Stomach smooth muscle (tissue), 2 donors: ENCODE measurements around the gene RAD51.
"Not testable (repeated sequence)": the region's sequence is repeated elsewhere in the genome, so short reads cannot be mapped to it uniquely, and the experiment has no call there.

Experiments
- H3K27ac ChIP-seq: one replicate; pipeline ENCODE4 v1.7.0; 2013; ENCODE audit warnings: mild to moderate bottlenecking, low read length, inconsistent platforms
- H3K27me3 ChIP-seq, 2 donors: one replicate each; pipeline ENCODE4 v1.7.0; 2013; ENCODE audit warnings: low read length in 2 of 2; ENCODE audit not compliant: insufficient read depth in 2 of 2, control insufficient read depth in 1 of 2
- H3K36me3 ChIP-seq, 2 donors: one replicate each; pipeline ENCODE4 v1.7.0; 2013; ENCODE audit warnings: low read length in 2 of 2; ENCODE audit not compliant: control insufficient read depth in 2 of 2, insufficient read depth in 2 of 2
- H3K4me1 ChIP-seq: one replicate; pipeline ENCODE4 v1.7.0; 2013; ENCODE audit warnings: low read length; ENCODE audit not compliant: control insufficient read depth, insufficient read depth
- H3K4me3 ChIP-seq, 2 donors: one replicate each; pipeline ENCODE4 v1.7.0; 2013; ENCODE audit warnings: low read length in 2 of 2
- H3K9ac ChIP-seq, 2 donors: one replicate each; pipeline ENCODE4 v1.7.0; 2013; ENCODE audit warnings: low read length in 2 of 2, mild to moderate bottlenecking in 1 of 2
- H3K9me3 ChIP-seq, 2 donors: one replicate each; pipeline ENCODE4 v1.7.0; 2013; ENCODE audit warnings: low read length in 2 of 2; ENCODE audit not compliant: control insufficient read depth in 2 of 2
- donor health status: healthy.
- donor health status: Pancreatic carcinoma.

RAD51 gene

GRCh38 chr15:40694688-40695468 lies at the start of gene RAD51:
Gene RAD51 (plus strand): TSS chr15:40695174. CDS start chr15:40698759, 3,585 bp downstream.
- H3K9ac ChIP-seq, result peak within 1 kb of the TSS; percentile 90 to 99
- H3K27me3 ChIP-seq, result no peaks in the 10 kb centered on the region
- peak within 1 kb of the TSS; percentile 93 to 96 for H3K4me3 ChIP-seq
- H3K4me1 ChIP-seq, result peaks cover 19% of the 10 kb centered on the region
- H3K9me3 ChIP-seq, result no peaks in the 10 kb centered on the region
- H3K27ac ChIP-seq, result peak within 1 kb of the TSS; percentile 98
- H3K36me3 ChIP-seq, result peaks cover 4% of the 10 kb centered on the region in 2 donors

- Histone ChIP-seq H3K36me3 (no peaks in the 10 kb centered on the region), H3K9ac (no peak overlapping the region), H3K9me3 (no peaks in the 10 kb centered on the region), H3K27ac (no peak overlapping the region), H3K4me3 (no peak overlapping the region), H3K27me3 (no peaks in the 10 kb centered on the region), H3K4me1 (no peaks in the 10 kb centered on the region)
These were observed 47.5 kb upstream of the RAD51 start for GRCh38 chr15:40647523-40647922.

- Histone ChIP-seq H3K4me1 (no peaks in the 10 kb centered on the region), H3K9ac (no peak overlapping the region), H3K4me3 (no peak overlapping the region), H3K27ac (no peak overlapping the region), H3K9me3 (no peaks in the 10 kb centered on the region), H3K36me3 (no peaks in the 10 kb centered on the region), H3K27me3 (no peaks in the 10 kb centered on the region)
These were observed 44.5 kb upstream of the RAD51 start for GRCh38 chr15:40650479-40650878.

GRCh38 chr15:40660686-40661085 lies 34.3 kb upstream of the RAD51 start:
- no peak overlapping the region for H3K4me3 ChIP-seq
- H3K36me3 ChIP-seq, result no peaks in the 10 kb centered on the region
- H3K4me1 ChIP-seq, result no peaks in the 10 kb centered on the region
- no peak overlapping the region for H3K9ac ChIP-seq
- no peaks in the 10 kb centered on the region for H3K27me3 ChIP-seq
- H3K27ac ChIP-seq, result no peak overlapping the region
- no peaks in the 10 kb centered on the region for H3K9me3 ChIP-seq

- H3K4me3 ChIP-seq, result no peak overlapping the region
- no peaks in the 10 kb centered on the region for H3K27me3 ChIP-seq
- H3K9ac ChIP-seq, result no peak overlapping the region
- H3K9me3 ChIP-seq, result no peaks in the 10 kb centered on the region
- H3K36me3 ChIP-seq, result no peaks in the 10 kb centered on the region
- H3K4me1 ChIP-seq, result no peaks in the 10 kb centered on the region
- no peak overlapping the region for H3K27ac ChIP-seq
These were observed 30.1 kb upstream of the RAD51 start for GRCh38 chr15:40664909-40665308.

- H3K9ac ChIP-seq, H3K4me1 ChIP-seq, H3K9me3 ChIP-seq, H3K36me3 ChIP-seq, H3K4me3 ChIP-seq, H3K27ac ChIP-seq, H3K27me3 ChIP-seq: not testable (repeated sequence)
These were observed 18.7 kb upstream of the RAD51 start for GRCh38 chr15:40676290-40676689.

- not testable (repeated sequence) for H3K36me3 ChIP-seq, H3K4me3 ChIP-seq, H3K9ac ChIP-seq, H3K9me3 ChIP-seq, H3K27me3 ChIP-seq, H3K4me1 ChIP-seq, H3K27ac ChIP-seq
These were observed 18.1 kb upstream of the RAD51 start for GRCh38 chr15:40676906-40677305.

GRCh38 chr15:40680151-40680550 lies 14.8 kb upstream of the RAD51 start:
- no peaks in the 10 kb centered on the region for H3K4me1 ChIP-seq
- no peaks in the 10 kb centered on the region for H3K9me3 ChIP-seq
- no peaks in the 10 kb centered on the region for H3K27me3 ChIP-seq
- H3K4me3 ChIP-seq, result no peak overlapping the region
- no peak overlapping the region for H3K27ac ChIP-seq
- H3K36me3 ChIP-seq, result no peaks in the 10 kb centered on the region
- no peak overlapping the region for H3K9ac ChIP-seq

GRCh38 chr15:40680959-40681358 lies 14.0 kb upstream of the RAD51 start:
- not testable (repeated sequence) for H3K27ac ChIP-seq, H3K4me3 ChIP-seq, H3K9ac ChIP-seq, H3K36me3 ChIP-seq, H3K27me3 ChIP-seq, H3K9me3 ChIP-seq, H3K4me1 ChIP-seq

GRCh38 chr15:40684381-40684780 lies 10.6 kb upstream of the RAD51 start:
- Histone ChIP-seq H3K9ac (no peak overlapping the region), H3K36me3 (no peaks in the 10 kb centered on the region)

GRCh38 chr15:40685376-40685775 lies 9.6 kb upstream of the RAD51 start:
- no peak overlapping the region for H3K27ac ChIP-seq
- no peak overlapping the region for H3K4me3 ChIP-seq
- H3K9ac ChIP-seq, result no peak overlapping the region
- H3K36me3 ChIP-seq, result no peaks in the 10 kb centered on the region
- H3K27me3 ChIP-seq, result no peaks in the 10 kb centered on the region
- no peaks in the 10 kb centered on the region for H3K4me1 ChIP-seq
- no peaks in the 10 kb centered on the region for H3K9me3 ChIP-seq

More at GRCh38 chr15:40684381-40684780, 10.6 kb upstream of the RAD51 start:
- H3K27ac ChIP-seq, result no peak overlapping the region
- no peaks in the 10 kb centered on the region for H3K27me3 ChIP-seq
- H3K9me3 ChIP-seq, result no peaks in the 10 kb centered on the region
- no peak overlapping the region for H3K4me3 ChIP-seq
- H3K4me1 ChIP-seq, result no peaks in the 10 kb centered on the region
